Subcutaneous adipose tissue (tissue), 4 donors: ENCODE measurements around the gene RHOJ. TPM values are rescaled to one million over a fixed set of nuclear protein-coding genes. Genes with fewer than 3 reads are reported as not detected.

Experiments used
- total RNA-seq, 4 donors: library from RNA; depleted of rRNA; stranded (reverse); fragments of >200 nt; gene quantifications; one replicate each; pipeline ENCODE4 v1.1.0, GENCODE V29; 2016
- TF ChIP-seq, protein P1 (sequence below): fragments of 450-650 bp; IDR thresholded peaks from one replicate; pipeline ENCODE4 v1.5.1; 2016; ENCODE audit warnings: low read depth, mild to moderate bottlenecking, control low read depth, antibody characterized with exemption, moderate library complexity

Gene RHOJ
- total RNA-seq, 4 donors from 2014 or later, result 5.3 to 23.2 (median 8.4) TPM

DNA sequence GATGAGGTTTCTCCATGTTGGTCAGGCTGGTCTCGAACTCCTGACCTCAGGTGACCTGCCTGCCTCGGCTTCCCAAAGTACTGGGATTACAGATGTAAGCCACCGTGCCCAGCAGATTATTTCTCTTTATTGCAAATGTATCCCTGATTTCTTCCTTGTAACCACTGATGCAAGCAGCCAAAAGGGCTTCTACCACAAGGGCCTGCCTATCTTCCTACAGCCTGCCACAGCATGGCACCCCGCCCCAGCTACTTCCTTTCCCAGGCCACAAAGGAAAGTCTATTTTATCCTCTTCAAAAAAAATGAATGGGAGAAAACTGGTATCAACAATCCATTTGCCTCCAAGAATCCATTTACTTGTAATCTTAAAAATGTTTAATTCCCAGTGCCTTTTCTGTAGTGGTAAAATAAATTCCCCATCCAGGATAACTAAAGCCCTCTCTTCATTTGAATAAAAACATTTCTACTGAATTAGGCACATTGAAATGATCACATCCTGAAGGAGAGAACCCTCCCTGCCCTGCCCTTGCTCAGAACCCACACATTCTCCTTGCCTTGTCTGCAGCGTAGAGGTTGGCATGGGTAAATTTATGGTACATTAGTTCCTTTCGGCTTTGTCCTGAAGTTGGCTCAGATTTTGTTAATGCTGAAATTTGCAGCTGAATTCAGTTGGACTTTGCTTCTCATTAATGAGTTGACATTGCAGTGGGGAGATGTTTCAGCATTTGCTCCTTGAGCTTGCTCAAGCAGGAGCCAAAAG is 95.3 kb downstream of the RHOJ start:
- TF ChIP-seq, protein P1, sequence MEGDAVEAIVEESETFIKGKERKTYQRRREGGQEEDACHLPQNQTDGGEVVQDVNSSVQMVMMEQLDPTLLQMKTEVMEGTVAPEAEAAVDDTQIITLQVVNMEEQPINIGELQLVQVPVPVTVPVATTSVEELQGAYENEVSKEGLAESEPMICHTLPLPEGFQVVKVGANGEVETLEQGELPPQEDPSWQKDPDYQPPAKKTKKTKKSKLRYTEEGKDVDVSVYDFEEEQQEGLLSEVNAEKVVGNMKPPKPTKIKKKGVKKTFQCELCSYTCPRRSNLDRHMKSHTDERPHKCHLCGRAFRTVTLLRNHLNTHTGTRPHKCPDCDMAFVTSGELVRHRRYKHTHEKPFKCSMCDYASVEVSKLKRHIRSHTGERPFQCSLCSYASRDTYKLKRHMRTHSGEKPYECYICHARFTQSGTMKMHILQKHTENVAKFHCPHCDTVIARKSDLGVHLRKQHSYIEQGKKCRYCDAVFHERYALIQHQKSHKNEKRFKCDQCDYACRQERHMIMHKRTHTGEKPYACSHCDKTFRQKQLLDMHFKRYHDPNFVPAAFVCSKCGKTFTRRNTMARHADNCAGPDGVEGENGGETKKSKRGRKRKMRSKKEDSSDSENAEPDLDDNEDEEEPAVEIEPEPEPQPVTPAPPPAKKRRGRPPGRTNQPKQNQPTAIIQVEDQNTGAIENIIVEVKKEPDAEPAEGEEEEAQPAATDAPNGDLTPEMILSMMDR, result no peak

GRCh38 chr14:63300854-63301253 is 96.6 kb downstream of the RHOJ start:
- TF ChIP-seq, protein P1, result no peak

GRCh38 chr14:63301891-63302534 is 97.8 kb downstream of the RHOJ start:
- TF ChIP-seq, protein P1, result no peak

- TF ChIP-seq, protein P1, result no peak
Observed at GRCh38 chr14:63308723-63309317, 104.6 kb downstream of the RHOJ start.

DNA sequence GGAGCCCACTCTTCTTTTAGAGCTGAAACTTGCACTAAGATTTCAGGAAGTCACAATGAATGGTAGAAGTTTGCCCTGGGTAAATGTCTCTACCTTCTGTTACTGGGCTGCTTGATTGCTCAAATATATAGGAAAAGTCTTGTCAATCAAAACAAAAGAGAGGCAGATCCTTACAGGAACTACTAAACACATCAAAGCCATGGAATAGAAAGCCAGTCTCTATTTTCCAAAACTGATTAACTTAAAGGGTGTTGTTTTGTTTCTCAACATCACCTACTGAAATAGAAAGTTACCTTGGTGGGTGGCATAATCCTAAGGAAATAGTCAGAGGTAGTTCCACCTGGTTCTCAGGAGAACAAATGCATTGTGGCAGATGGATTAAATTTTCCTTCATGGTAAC is 114.6 kb downstream of the RHOJ start, which contains the start of gene GPHB5:
TSS of gene GPHB5 (minus strand) at position 101 of the 400 bp plus-strand sequence. CDS start 1,086 bp downstream, outside the sequence.
- TF ChIP-seq, protein P1, result no peak

- TF ChIP-seq, protein P1, result no peak
Observed at GRCh38 chr14:63322472-63322871, 118.2 kb downstream of the RHOJ start.

- TF ChIP-seq, protein P1, result no peak
Observed at GRCh38 chr14:63322897-63323573, 118.8 kb downstream of the RHOJ start.
